Measurements from ENCODE around the gene KRTAP1-3.
"Not testable (repeated sequence)": the region's sequence is repeated elsewhere in the genome, so short reads cannot be mapped to it uniquely, and the experiment has no call there.

DNA sequence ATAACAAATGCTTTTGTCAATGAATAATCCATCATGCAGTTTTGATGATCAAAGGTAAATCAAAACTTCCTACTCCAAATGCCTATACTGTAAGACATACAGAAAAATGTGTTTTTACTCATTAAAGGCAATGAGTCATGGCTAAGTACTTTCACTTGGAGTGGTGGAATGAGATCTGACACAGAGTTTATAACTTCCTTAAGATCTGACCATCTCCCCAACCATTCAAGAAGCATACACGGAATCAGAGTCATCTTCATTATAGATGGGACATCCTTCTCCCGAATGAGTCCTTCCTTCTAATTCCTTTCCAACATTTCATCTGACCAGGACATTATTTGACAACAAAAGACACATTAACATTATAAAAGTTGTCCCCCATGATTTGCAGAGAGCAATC, 48.8 kb upstream of the KRTAP1-3 start:
- TF ChIP-seq, protein P1, sequence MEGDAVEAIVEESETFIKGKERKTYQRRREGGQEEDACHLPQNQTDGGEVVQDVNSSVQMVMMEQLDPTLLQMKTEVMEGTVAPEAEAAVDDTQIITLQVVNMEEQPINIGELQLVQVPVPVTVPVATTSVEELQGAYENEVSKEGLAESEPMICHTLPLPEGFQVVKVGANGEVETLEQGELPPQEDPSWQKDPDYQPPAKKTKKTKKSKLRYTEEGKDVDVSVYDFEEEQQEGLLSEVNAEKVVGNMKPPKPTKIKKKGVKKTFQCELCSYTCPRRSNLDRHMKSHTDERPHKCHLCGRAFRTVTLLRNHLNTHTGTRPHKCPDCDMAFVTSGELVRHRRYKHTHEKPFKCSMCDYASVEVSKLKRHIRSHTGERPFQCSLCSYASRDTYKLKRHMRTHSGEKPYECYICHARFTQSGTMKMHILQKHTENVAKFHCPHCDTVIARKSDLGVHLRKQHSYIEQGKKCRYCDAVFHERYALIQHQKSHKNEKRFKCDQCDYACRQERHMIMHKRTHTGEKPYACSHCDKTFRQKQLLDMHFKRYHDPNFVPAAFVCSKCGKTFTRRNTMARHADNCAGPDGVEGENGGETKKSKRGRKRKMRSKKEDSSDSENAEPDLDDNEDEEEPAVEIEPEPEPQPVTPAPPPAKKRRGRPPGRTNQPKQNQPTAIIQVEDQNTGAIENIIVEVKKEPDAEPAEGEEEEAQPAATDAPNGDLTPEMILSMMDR (IDR thresholded peaks at IDR 0.05) = not testable (repeated sequence)
- not testable (repeated sequence) for TF ChIP-seq POLR2A (IDR thresholded peaks at IDR 0.05)
